SKM-1 (cell line): ENCODE data around the gene PZP.

ENCODE experiments used
- DNase-seq: peaks from one replicate; lab custom pipeline; 2025; ENCODE audit not compliant: unreplicated experiment; lab: John Stamatoyannopoulos, UW

Gene PZP

GRCh38 chr12:9127936-9128663 lies 80.1 kb downstream of the PZP start:
- DNase-seq = no peak

- no peak for DNase-seq
Measured at GRCh38 chr12:9127484-9127883, 80.7 kb downstream of the PZP start.

DNA sequence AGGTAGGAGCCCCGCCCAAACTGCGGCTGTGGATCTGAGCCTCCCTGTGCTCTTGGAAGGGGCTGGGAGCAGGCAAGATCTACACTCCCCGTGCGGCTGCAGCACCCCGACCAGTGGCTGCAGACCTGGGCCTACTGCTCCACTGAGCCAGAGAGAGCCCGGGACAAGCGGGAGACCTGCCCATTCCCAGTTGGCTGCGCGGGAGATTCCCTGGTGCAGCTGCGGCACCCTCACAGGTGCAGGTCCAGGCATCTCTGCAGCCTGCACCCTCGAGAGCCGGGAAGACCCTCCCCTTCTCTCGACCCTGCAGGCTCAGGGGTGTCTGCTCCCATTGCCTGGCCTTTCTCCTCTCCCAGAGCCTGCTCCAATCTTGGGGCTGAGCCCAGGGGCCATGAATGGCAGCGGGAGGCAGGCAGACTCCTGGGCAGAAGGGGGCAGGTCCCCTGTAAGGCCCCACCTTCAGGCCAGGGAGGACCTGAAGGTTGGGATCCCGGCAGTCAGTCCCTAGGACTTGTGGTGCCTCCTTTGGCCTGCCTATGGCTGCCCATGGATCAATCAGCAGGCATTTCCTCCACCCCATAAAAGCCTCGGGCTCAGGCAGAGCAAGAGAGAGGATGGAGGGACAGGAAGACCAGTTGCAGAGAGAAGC lies 83.7 kb downstream of the PZP start:
- DNase-seq = no peak

GRCh38 chr12:9123781-9124382 lies 84.3 kb downstream of the PZP start:
- DNase-seq = no peak

DNA sequence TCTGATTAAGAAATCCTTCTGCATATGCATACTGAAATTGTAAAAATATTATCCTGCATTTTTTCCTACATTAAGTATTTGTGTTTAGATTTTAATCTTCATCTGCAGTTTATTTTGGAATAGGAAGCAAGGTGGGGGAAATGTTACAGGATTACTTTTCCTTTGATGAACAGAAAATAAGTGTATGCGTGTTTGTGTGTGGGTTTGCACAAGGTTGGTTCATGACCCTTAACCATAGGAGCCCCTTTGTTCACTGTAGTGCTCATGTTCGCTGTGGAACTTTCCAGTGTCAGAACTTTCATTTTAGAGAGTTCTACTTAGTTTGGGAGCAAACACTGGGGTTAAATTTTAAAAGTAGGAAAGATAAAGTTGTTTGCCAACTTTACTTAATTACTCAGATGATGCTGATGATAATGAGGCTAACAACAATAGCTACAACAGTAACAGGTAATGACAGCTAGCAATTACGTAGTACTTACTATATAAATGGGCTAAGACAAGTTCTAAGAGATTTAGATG lies 86.0 kb downstream of the PZP start:
- DNase-seq = no peak

- DNase-seq = no peak
Measured at GRCh38 chr12:9120487-9121184, 87.6 kb downstream of the PZP start.

DNA sequence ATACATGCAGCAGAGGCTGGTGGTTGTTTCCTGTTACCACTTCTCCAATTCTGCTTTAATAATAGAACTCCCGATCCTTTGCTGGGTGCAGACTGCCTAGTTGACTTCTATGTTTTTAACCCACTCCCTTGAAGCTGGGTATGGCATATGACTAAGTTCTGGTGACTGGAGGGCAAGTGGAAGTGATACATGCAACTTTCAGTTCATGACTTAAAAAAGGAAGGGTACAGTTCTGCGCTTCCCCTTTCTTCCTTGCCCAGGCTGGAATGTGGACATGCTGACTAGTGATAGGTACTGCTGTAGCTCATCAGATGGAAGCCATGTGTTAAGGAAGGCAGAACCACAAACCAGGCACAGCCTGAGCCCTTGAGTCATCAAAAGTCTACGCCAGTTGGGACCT lies 90.0 kb downstream of the PZP start:
- DNase-seq = peak; percentile 76

DNA sequence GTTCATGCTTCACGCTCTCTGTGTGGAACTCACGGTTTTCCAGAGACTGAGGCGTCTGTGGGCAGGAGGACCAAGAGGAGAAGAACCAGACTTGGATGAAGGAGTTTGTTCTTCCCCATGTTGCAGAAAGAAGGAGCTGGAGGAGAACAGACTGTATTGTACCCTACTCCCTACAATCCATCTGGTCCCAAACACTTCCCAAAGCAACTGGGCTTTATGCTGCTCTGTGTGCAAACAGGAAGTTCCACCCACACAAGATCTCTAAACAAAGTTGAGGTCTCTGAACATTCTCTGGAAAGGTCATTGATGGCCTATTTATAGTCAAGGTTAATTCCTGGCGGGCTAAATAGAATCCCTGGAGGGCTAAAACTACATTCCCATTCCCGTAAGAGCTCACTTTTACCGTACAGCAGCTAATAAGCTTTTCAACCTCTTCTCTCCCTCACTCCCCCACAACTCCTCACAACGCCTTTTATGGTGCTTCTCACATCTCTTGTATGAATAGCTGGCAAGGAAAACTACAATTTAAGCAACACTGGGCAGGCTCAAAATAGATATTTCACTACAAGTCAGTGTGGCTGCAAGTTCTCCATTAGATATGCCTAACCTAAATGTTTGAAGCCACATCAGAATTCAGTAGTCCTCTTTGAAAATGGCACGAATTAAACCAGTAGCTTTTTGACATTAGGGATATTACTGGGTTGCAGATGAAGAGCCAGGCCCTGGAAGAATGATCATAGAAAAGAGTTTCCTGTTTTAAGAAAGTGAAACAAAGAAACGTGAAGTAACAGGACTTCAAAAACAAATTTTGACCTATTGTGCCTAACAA lies 92.2 kb downstream of the PZP start, which contains the start of gene A2M:
A2M (minus strand) TSS at position 189 of the 829 bp plus-strand sequence; CDS start at position 119, 70 bp downstream.
- no peak for DNase-seq

DNA sequence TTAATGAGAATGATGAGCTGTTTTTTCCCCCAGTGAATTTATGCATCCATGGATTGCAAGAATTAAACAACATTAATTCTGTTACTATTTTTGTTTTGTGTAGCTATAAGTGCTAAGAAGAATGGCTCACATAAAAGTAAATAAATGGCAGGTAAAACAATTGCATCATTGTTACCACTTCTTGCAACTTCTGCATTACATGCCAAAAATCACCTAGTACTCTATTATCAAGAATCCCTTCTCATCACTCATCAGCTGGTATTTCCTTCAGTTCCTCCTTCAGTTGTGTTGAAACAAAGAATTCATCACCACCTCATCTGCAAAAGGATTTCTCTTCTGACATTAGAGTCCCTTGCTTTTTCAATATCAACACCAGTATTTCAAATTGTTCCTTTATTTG lies 93.2 kb downstream of the PZP start:
- no peak for DNase-seq

GRCh38 chr12:9113987-9114309 lies 94.2 kb downstream of the PZP start:
- no peak for DNase-seq

- no peak for DNase-seq
Measured at GRCh38 chr12:9113296-9113986, 94.8 kb downstream of the PZP start.

GRCh38 chr12:9112076-9112853 lies 95.9 kb downstream of the PZP start:
- no peak for DNase-seq

GRCh38 chr12:9111525-9111924 lies 96.7 kb downstream of the PZP start:
- no peak for DNase-seq

GRCh38 chr12:9109737-9110491 lies 98.3 kb downstream of the PZP start:
- no peak for DNase-seq

DNA sequence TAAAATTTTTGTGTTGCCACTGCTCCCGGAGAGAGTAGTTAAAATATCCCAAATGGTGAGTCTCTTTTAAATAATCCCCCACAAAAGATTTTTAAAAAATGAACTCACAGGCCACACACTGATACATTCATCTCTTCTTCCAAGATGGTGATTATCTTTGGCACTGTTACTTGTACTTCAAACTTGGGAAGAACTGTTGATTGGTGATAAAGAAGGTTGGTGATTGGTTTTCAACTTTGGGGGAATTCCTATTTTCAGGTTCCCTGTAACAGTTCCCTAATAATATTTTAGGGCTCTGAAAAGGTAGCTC lies 99.0 kb downstream of the PZP start:
- no peak for DNase-seq

DNA sequence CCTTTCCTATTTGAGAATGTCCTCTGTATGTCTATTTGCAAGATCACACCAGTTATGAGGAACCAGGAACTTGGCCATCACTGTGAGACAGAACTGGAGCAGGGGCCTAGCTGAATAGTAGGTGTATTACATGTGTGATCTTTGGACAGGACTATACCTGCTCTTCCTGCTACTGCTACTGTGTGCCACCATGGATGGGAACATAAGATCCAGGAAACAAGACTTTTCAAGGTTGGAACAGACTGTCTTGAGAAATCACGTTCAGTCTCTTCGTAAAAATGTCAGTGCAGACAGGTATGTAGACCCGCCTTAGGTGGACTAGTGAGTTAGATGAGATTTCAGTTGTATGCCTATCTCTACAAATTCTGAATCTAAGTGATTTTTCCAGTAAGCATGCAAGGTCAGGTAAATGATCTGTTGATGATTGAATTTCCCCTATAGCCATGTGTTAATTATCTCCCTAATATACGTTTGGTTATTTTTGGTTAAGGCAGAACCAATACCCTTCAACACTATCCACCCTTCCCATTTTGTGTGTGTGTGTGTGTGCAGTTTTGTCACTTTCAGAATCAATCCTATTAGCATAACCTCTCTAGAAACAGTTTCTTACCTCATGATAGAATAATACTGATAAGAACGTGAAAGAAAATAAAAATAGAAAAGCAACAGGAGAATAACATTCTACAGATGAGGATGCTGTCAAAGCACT lies 99.5 kb downstream of the PZP start:
- DNase-seq = no peak

DNA sequence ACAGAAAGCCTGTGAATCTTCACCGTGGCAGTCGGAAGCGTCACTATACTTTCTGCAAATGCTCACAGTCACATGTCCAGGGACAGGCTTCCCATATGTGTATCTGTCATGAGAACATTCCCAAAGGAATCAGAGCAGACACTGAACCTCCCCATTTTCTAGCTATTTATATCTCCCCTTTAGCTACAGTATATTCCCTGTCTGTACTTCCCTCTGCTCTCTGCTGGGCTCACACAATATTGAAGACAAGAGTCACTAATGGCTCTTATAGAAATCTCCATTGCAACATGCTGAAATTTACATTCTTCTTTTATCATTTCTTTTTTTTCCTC lies 100.7 kb downstream of the PZP start:
- no peak for DNase-seq
